CD14-positive monocyte (primary cell): ENCODE results near the gene IFNA10. TPM values are rescaled to one million over a fixed set of nuclear protein-coding genes. Genes with fewer than 3 reads are reported as not detected.
"Not testable (repeated sequence)": the region's sequence is repeated elsewhere in the genome, so short reads cannot be mapped to it uniquely, and the experiment has no call there.

Experiments used
- DNase-seq, 3 donors: peaks; one replicate each; pipeline ENCODE4 v3.0.0-alpha.2; 2011 to 2022
- H2AFZ ChIP-seq: 2 replicates; pipeline ENCODE4 v1.6.0; 2012; ENCODE audit warnings: mild to moderate bottlenecking, low read depth, low read length, inconsistent platforms; ENCODE audit not compliant: insufficient read depth, poor library complexity, severe bottlenecking
- H3K27ac ChIP-seq, 2 donors: 1 replicate in 1 of 2; 2 replicates in 1 of 2; pipeline ENCODE4 v1.5.1; 2012 to 2013; ENCODE audit warnings: low read length in 2 of 2, control low read depth in 1 of 2, inconsistent platforms in 1 of 2, low read depth in 1 of 2, mild to moderate bottlenecking in 1 of 2
- H3K27me3 ChIP-seq, 2 donors: one replicate each; pipeline versions ENCODE4 v1.6.0 to v1.6.1; 2011 to 2013; ENCODE audit warnings: low read length in 2 of 2; ENCODE audit not compliant: control insufficient read depth in 2 of 2, insufficient read depth in 2 of 2
- H3K36me3 ChIP-seq, 2 donors: replicated peaks in 1 of 2; 1 replicate in 1 of 2; 2 replicates in 1 of 2; pipeline versions ENCODE4 v1.5.1 to v1.6.1; 2012 to 2013; ENCODE audit warnings: low read length in 2 of 2, control low read depth in 1 of 2, inconsistent platforms in 1 of 2, mild to moderate bottlenecking in 1 of 2; ENCODE audit not compliant: insufficient read depth in 2 of 2, control insufficient read depth in 1 of 2
- H3K4me1 ChIP-seq, 2 donors: 1 replicate in 1 of 2; 2 replicates in 1 of 2; pipeline versions ENCODE4 v1.5.1 to v1.6.1; 2012 to 2013; ENCODE audit warnings: low read length in 2 of 2, control low read depth in 1 of 2, inconsistent platforms in 1 of 2, mild to moderate bottlenecking in 1 of 2, moderate library complexity in 1 of 2; ENCODE audit not compliant: insufficient read depth in 2 of 2, control insufficient read depth in 1 of 2
- H3K4me2 ChIP-seq: replicated peaks from 2 replicates; pipeline ENCODE3; 2012; ENCODE audit warnings: low read length, moderate library complexity, mild to moderate bottlenecking; ENCODE audit not compliant: poor library complexity, severe bottlenecking; ENCODE audit errors: extremely low read depth
- H3K4me3 ChIP-seq, 3 experiments: fragments of 200-600 bp in 1 of 3; sonication (generic) in 1 of 3; replicated peaks in 1 of 3; 1 replicate in 2 of 3; 2 replicates in 1 of 3; pipeline ENCODE4 v1.5.1; 2011 to 2013; ENCODE audit warnings: low read length in 3 of 3, mild to moderate bottlenecking in 3 of 3, control low read depth in 2 of 3, low read depth in 2 of 3, inconsistent platforms in 1 of 3, moderate library complexity in 1 of 3
- H3K79me2 ChIP-seq: 2 replicates; pipeline ENCODE4 v1.6.0; 2012; ENCODE audit warnings: mild to moderate bottlenecking, control low read depth, inconsistent platforms, low read length, moderate library complexity; ENCODE audit not compliant: insufficient read depth
- H3K9ac ChIP-seq: 2 replicates; pipeline ENCODE4 v1.6.0; 2017; ENCODE audit warnings: low read length, mild to moderate bottlenecking; ENCODE audit not compliant: insufficient read depth, poor library complexity, severe bottlenecking
- H3K9me3 ChIP-seq, 2 donors: replicated peaks in 1 of 2; 1 replicate in 1 of 2; 2 replicates in 1 of 2; pipeline versions ENCODE4 v1.5.1 to v1.6.1; 2012 to 2013; ENCODE audit warnings: low read length in 2 of 2, control low read depth in 1 of 2; ENCODE audit not compliant: control insufficient read depth in 1 of 2, insufficient read depth in 1 of 2
- H4K20me1 ChIP-seq: 2 replicates; pipeline ENCODE4 v1.6.0; 2012; ENCODE audit warnings: mild to moderate bottlenecking, low read length, control low read depth, moderate library complexity; ENCODE audit not compliant: insufficient read depth
- H3K27ac Mint-ChIP-seq, 7 donors: one replicate each; pipeline ENCODE4 v1.8.0; 2020; ENCODE audit warnings: mild to moderate bottlenecking in 7 of 7, mixed read lengths in 7 of 7, moderate library complexity in 6 of 7, inconsistent platforms in 2 of 7
- H3K27me3 Mint-ChIP-seq, 3 donors: one replicate each; pipeline ENCODE4 v1.8.0; 2021 to 2022; ENCODE audit warnings: low read depth in 3 of 3, mild to moderate bottlenecking in 3 of 3, mixed read lengths in 3 of 3, moderate library complexity in 3 of 3, inconsistent platforms in 1 of 3
- H3K36me3 Mint-ChIP-seq, 2 donors: one replicate each; pipeline ENCODE4 v1.8.0; 2020; ENCODE audit warnings: mixed read lengths in 2 of 2, inconsistent platforms in 1 of 2, mild to moderate bottlenecking in 1 of 2
- H3K4me1 Mint-ChIP-seq: one replicate; pipeline ENCODE4 v1.8.0; 2020; ENCODE audit warnings: mild to moderate bottlenecking, mixed read lengths
- H3K4me3 Mint-ChIP-seq, 2 donors: one replicate each; pipeline ENCODE4 v1.8.0; 2020; ENCODE audit warnings: mild to moderate bottlenecking in 2 of 2, mixed read lengths in 2 of 2, moderate library complexity in 1 of 2
- H3K9me3 Mint-ChIP-seq, 7 donors: one replicate each; pipeline ENCODE4 v1.8.0; 2020 to 2022; ENCODE audit warnings: mixed read lengths in 7 of 7, mild to moderate bottlenecking in 6 of 7, moderate library complexity in 6 of 7, inconsistent platforms in 2 of 7
- WGBS: methylation state at CpG from one replicate; pipeline ENCODE4 v1.1.5; 2013; ENCODE audit warnings: missing lambda C conversion rate; ENCODE audit not compliant: insufficient coverage; 5-methylcytosine and 5-hydroxymethylcytosine counted together
- intact Hi-C, 2 donors: fragments of 100-400 bp; cut with micrococcal nuclease; formaldehyde crosslinking; loops; one replicate each; pipeline versions ENCODE4 v1.15.0 to v1.15.1; 2023
- polyA plus RNA-seq, 3 donors: library from polyadenylated mRNA; depleted of rRNA in 1 of 3; unstranded in 2 of 3; stranded (reverse) in 1 of 3; fragments of 300-500 nt in 2 of 3; fragments of >200 nt in 1 of 3; fragmentation: Illumina TruSeq in 2 of 3; gene quantifications; 1 replicate in 2 of 3; 2 replicates in 1 of 3; pipeline ENCODE4 v1.2.3, GENCODE V29; 2012 to 2021
- TF ChIP-seq, protein P1 (sequence below): fragments of 200-600 bp; IDR thresholded peaks from one replicate; pipeline ENCODE4 v1.8.0; 2022; ENCODE audit warnings: antibody characterized with exemption, mild to moderate bottlenecking

IFNA10 gene
- polyA plus RNA-seq, 3 donors: not detected

DNA sequence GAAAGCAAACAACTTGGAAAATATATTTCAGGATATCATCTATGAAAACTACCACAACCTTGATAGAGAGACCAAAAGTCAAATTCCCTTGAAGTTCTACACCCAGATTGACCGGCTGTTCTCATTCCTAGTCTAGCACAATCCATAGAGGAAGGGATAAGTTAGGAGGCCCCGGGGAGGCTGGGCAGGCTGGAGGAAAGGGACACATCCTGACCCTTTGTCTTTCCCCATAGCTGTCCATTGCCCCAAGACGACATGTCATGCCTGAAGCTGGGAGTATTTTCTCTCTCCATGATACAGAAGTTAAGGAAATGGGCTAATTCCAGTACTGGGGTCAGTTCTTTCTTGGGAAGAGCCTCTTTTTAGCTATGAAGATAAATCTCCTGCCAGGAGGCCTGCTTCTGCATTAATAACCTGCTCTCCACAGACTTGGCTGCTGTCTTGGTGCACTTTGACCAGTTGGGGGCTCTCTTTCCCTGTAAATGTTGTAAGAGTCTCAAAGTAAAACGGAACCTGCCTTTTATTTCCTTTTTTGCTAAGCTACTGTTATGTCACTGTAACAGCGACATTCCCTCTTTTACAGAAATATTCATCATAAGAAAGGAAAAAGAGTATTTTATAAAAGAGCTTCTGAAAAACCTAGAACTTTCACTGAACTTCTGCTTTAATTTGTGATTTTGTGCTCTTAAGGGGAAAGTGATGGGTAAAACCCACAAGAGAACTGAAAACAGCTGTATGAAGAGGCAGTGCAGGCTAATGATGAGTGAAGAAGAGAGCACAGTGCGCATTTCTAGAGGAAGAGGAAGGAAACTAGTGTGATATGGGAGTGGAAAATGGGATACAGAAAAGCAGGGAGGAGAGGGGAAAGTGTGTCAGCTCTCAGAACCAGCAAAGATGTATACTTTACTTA is 11.8 kb downstream of the IFNA10 start:
- H3K9me3 Mint-ChIP-seq, H3K9ac ChIP-seq, H3K79me2 ChIP-seq, H3K27me3 ChIP-seq, H3K9me3 ChIP-seq, H3K27me3 Mint-ChIP-seq, H3K27ac ChIP-seq, H4K20me1 ChIP-seq, intact Hi-C loops, H2AFZ ChIP-seq, H3K36me3 Mint-ChIP-seq, H3K4me3 ChIP-seq, H3K4me1 ChIP-seq, H3K36me3 ChIP-seq, H3K4me2 ChIP-seq: not testable (repeated sequence)
- DNase-seq: peak; percentile 21 to 58 (median 54)
- peaks cover 20% of the 10 kb centered on the region for H3K4me1 Mint-ChIP-seq
- TF ChIP-seq, protein P1, sequence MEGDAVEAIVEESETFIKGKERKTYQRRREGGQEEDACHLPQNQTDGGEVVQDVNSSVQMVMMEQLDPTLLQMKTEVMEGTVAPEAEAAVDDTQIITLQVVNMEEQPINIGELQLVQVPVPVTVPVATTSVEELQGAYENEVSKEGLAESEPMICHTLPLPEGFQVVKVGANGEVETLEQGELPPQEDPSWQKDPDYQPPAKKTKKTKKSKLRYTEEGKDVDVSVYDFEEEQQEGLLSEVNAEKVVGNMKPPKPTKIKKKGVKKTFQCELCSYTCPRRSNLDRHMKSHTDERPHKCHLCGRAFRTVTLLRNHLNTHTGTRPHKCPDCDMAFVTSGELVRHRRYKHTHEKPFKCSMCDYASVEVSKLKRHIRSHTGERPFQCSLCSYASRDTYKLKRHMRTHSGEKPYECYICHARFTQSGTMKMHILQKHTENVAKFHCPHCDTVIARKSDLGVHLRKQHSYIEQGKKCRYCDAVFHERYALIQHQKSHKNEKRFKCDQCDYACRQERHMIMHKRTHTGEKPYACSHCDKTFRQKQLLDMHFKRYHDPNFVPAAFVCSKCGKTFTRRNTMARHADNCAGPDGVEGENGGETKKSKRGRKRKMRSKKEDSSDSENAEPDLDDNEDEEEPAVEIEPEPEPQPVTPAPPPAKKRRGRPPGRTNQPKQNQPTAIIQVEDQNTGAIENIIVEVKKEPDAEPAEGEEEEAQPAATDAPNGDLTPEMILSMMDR: peak; percentile 63
- H3K27ac Mint-ChIP-seq: peak overlapping the region in 3 of 7 donors; percentile 36 to 62 (median 37)
- peak overlapping the region; percentile 9 to 72 for H3K4me3 Mint-ChIP-seq
- no CpG with 5 or more reads among the region's 6 CpGs for WGBS

DNA sequence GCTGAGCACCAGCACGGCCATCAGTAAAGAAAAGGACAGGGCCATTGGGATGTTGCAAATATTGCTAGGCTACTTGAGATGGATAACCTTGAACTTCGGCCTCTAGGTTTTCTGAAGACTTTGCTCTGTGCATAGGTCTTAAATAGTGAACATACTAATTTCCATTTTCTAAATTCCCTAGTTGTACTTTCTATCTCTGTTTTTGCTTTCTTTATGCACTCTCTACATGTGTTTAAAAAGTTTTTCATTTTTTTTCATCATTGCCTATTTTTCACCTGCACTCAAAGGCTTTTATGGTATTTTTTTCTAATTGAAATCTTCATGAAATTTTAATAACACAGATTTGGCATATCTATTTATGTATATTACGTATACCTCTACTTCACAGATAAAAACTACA is 19.5 kb downstream of the IFNA10 start, which contains the start of gene IFNA4:
Gene IFNA4, minus strand, starts transcription at position 101 of the 400 bp plus-strand sequence. Its CDS starts 56 bp downstream, at position 45.
- H2AFZ ChIP-seq, H4K20me1 ChIP-seq, H3K9me3 ChIP-seq, H3K79me2 ChIP-seq, H3K4me2 ChIP-seq, H3K36me3 Mint-ChIP-seq, H3K9ac ChIP-seq, H3K9me3 Mint-ChIP-seq, H3K27me3 ChIP-seq, H3K4me3 ChIP-seq, H3K36me3 ChIP-seq, H3K4me3 Mint-ChIP-seq, H3K4me1 ChIP-seq, H3K27me3 Mint-ChIP-seq, DNase-seq, H3K27ac ChIP-seq, intact Hi-C loops: not testable (repeated sequence)
- peak within 1 kb of the TSS in 1 of 7 donors; percentile 14 for H3K27ac Mint-ChIP-seq
- WGBS: no CpG with 5 or more reads among the region's 3 CpGs
- H3K4me1 Mint-ChIP-seq: peaks cover 25% of the 10 kb centered on the region
